PC-3 (cell line): ENCODE results near the gene SSR2. TPM values are rescaled to one million over a fixed set of nuclear protein-coding genes. Genes with fewer than 3 reads are reported as not detected.

ENCODE experiments used
- ATAC-seq: fragments of 200-7000 bp; cut with Tn5 transposase; 2 replicates; pipeline ENCODE4 v1.9.1; 2020; ENCODE audit warnings: mild to moderate bottlenecking, moderate library complexity
- BruUV-seq: library from RNA; stranded (reverse); fragments of 400-500 nt; replicated peaks from 2 replicates; lab custom pipeline; 2021; lab: Mats Ljungman, UMichigan
- CTCF ChIA-PET: fragments of 300-600 bp; sonication (Branson Sonifier 250); formaldehyde crosslinking; loops from one replicate; lab custom pipeline; 2022; ENCODE audit warnings: antibody characterized with exemption; lab: Charles Lee
- POLR2A ChIA-PET: fragments of 300-600 bp; sonication (Branson Sonifier 250); formaldehyde crosslinking; loops from one replicate; lab custom pipeline; 2022; ENCODE audit warnings: antibody characterized with exemption; ENCODE audit not compliant: unreplicated experiment; lab: Charles Lee
- DNase-seq: peaks from one replicate; pipeline ENCODE4 v3.0.0-alpha.2; 2015
- H2AFZ ChIP-seq: fragments of 300-600 bp; sonication (generic); 2 replicates; pipeline ENCODE4 v1.6.0; 2016; ENCODE audit warnings: antibody characterized with exemption, low read length
- H3F3A ChIP-seq: fragments of 300-600 bp; sonication (generic); one replicate; pipeline ENCODE4 v1.6.0; 2017; ENCODE audit warnings: antibody characterized with exemption, low read length, control low read depth, mild to moderate bottlenecking; ENCODE audit not compliant: unreplicated experiment
- H3K27ac ChIP-seq: fragments of 300-600 bp; sonication (generic); 2 replicates; pipeline ENCODE4 v1.5.1; 2016; ENCODE audit warnings: mild to moderate bottlenecking, low read length
- H3K27me3 ChIP-seq: fragments of 300-600 bp; sonication (generic); 2 replicates; pipeline ENCODE4 v1.6.1; 2016; ENCODE audit warnings: low read length, mixed read lengths
- H3K36me3 ChIP-seq: fragments of 300-600 bp; sonication (generic); 2 replicates; pipeline ENCODE4 v1.6.1; 2016; ENCODE audit warnings: low read depth, mixed run types, low read length, mixed read lengths
- H3K4me1 ChIP-seq: fragments of 300-600 bp; sonication (generic); 2 replicates; pipeline ENCODE4 v1.5.1; 2016; ENCODE audit warnings: low read length; ENCODE audit not compliant: insufficient read depth
- H3K4me2 ChIP-seq: fragments of 300-600 bp; sonication (generic); 2 replicates; pipeline ENCODE4 v1.6.0; 2016; ENCODE audit warnings: low read length
- H3K4me3 ChIP-seq: fragments of 300-600 bp; sonication (generic); 2 replicates; pipeline ENCODE4 v1.5.1; 2016; ENCODE audit warnings: mild to moderate bottlenecking, low read length, mixed read lengths
- H3K79me2 ChIP-seq: fragments of 300-600 bp; sonication (generic); 2 replicates; pipeline ENCODE4 v1.6.1; 2017; ENCODE audit warnings: low read length, mixed read lengths
- H3K9ac ChIP-seq: fragments of 300-600 bp; sonication (generic); 2 replicates; pipeline ENCODE4 v1.6.0; 2016; ENCODE audit warnings: mild to moderate bottlenecking, low read length
- H3K9me2 ChIP-seq: fragments of 300-600 bp; sonication (generic); replicated peaks from 2 replicates; pipeline ENCODE4 v1.6.1; 2016; ENCODE audit warnings: mixed run types, low read length, mixed read lengths
- H3K9me3 ChIP-seq: fragments of 300-600 bp; sonication (generic); 2 replicates; pipeline ENCODE4 v1.6.1; 2016; ENCODE audit warnings: low read length, mixed read lengths
- H4K20me1 ChIP-seq: fragments of 300-600 bp; sonication (generic); 2 replicates; pipeline ENCODE4 v1.6.1; 2016; ENCODE audit warnings: low read length, mixed read lengths
- EZH2 ChIP-seq: fragments of 300-600 bp; sonication (generic); IDR thresholded peaks from one replicate; pipeline ENCODE4 v1.6.1; 2017; ENCODE audit warnings: antibody characterized with exemption, mild to moderate bottlenecking, low read length; ENCODE audit not compliant: unreplicated experiment
- EZH2phosphoT487 ChIP-seq: fragments of 300-600 bp; sonication (generic); IDR thresholded peaks from 2 replicates; pipeline ENCODE4 v1.6.1; 2018; ENCODE audit warnings: mild to moderate bottlenecking, antibody characterized with exemption, low read length, borderline replicate concordance
- intact Hi-C: fragments of 100-400 bp; cut with micrococcal nuclease; formaldehyde crosslinking; loops from 2 replicates; pipeline ENCODE4 v1.9.0; 2023
- total RNA-seq: library from RNA; depleted of rRNA; stranded (reverse); fragments of >200 nt; gene quantifications from 2 replicates; pipeline ENCODE4 v1.2.3, GENCODE V29; 2014
- TF ChIP-seq, protein P1 (sequence below): fragments of 300-600 bp; sonication (generic); conservative IDR thresholded peaks from 2 replicates; pipeline ENCODE4 v1.5.1; 2017; ENCODE audit warnings: antibody characterized with exemption, low read depth, mild to moderate bottlenecking, low read length

Gene SSR2
- total RNA-seq, 1 experiment from 2014 or later = 293 TPM

DNA sequence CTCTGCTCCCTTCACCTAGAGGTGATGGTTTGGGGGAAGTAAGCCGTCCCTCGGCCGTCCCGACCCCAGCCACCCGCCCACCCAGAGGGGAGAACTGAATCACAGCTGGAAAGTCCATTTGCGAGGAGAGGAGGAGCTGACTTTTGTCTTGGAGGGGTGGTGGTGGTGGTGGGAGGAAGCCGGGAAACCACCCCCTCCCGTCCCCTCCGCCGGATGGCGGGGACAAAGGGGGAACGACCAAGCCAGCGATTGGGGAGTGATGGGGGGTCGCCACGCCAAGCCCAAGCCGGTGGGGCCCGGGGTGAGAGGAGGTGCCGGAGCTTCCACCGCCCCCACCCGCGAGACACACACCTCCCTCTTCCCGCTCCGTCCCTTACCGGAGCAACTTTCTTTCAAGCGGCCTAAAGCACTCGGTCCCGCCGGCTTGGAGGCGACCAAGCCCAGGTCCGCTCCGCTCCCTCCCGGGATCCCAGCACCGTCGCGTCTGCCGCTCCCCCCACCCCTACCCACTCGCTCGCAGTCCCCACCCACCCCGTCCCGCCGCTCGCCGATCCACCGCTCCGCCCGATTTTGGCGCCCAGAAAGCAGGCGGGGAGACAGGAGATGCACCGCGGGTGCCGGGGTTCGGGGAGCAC is 42.9 kb downstream of the SSR2 start:
- peaks cover 46% of the 10 kb centered on the region for H3K4me1 ChIP-seq
- ATAC-seq (peak; percentile 41), DNase-seq (peak; percentile 31)
- H3K9me3 ChIP-seq = no peaks in the 10 kb centered on the region
- TSS peak; percentile 6 for BruUV-seq
- H2AFZ ChIP-seq = peak overlapping the region; percentile 96
- CTCF ChIA-PET = interaction anchor here (0.6 to 2.4 kb wide), 4 partner anchors 12 to 172 kb away, joined by 3 to 11 read pairs (median 9); no protein-coding TSS in a partner anchor
- TF ChIP-seq EZH2phosphoT487 = no peak
- no peak for TF ChIP-seq EZH2
- TF ChIP-seq, protein P1, sequence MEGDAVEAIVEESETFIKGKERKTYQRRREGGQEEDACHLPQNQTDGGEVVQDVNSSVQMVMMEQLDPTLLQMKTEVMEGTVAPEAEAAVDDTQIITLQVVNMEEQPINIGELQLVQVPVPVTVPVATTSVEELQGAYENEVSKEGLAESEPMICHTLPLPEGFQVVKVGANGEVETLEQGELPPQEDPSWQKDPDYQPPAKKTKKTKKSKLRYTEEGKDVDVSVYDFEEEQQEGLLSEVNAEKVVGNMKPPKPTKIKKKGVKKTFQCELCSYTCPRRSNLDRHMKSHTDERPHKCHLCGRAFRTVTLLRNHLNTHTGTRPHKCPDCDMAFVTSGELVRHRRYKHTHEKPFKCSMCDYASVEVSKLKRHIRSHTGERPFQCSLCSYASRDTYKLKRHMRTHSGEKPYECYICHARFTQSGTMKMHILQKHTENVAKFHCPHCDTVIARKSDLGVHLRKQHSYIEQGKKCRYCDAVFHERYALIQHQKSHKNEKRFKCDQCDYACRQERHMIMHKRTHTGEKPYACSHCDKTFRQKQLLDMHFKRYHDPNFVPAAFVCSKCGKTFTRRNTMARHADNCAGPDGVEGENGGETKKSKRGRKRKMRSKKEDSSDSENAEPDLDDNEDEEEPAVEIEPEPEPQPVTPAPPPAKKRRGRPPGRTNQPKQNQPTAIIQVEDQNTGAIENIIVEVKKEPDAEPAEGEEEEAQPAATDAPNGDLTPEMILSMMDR = no peak
- POLR2A ChIA-PET = interaction anchor here (0.5 to 0.8 kb wide), 4 partner anchors 15 to 153 kb away, joined by 4 to 29 read pairs (median 6); no protein-coding TSS in a partner anchor
- no peaks in the 10 kb centered on the region for H3K36me3 ChIP-seq
- H4K20me1 ChIP-seq = peaks cover 17% of the 10 kb centered on the region
- H3F3A ChIP-seq = no peaks in the 10 kb centered on the region
- H3K27me3 ChIP-seq = no peaks in the 10 kb centered on the region
- H3K4me2 ChIP-seq = peak overlapping the region; percentile 90
- peak overlapping the region; percentile 57 for H3K27ac ChIP-seq
- intact Hi-C loops = loop anchor here (5.0 kb wide), 1 partner anchor 144 kb away; no protein-coding TSS in a partner anchor
- H3K79me2 ChIP-seq = peaks cover 67% of the 10 kb centered on the region
- no peaks in the 10 kb centered on the region for H3K9me2 ChIP-seq
- H3K9ac ChIP-seq = peak overlapping the region; percentile 92
- H3K4me3 ChIP-seq = peak overlapping the region; percentile 97

DNA sequence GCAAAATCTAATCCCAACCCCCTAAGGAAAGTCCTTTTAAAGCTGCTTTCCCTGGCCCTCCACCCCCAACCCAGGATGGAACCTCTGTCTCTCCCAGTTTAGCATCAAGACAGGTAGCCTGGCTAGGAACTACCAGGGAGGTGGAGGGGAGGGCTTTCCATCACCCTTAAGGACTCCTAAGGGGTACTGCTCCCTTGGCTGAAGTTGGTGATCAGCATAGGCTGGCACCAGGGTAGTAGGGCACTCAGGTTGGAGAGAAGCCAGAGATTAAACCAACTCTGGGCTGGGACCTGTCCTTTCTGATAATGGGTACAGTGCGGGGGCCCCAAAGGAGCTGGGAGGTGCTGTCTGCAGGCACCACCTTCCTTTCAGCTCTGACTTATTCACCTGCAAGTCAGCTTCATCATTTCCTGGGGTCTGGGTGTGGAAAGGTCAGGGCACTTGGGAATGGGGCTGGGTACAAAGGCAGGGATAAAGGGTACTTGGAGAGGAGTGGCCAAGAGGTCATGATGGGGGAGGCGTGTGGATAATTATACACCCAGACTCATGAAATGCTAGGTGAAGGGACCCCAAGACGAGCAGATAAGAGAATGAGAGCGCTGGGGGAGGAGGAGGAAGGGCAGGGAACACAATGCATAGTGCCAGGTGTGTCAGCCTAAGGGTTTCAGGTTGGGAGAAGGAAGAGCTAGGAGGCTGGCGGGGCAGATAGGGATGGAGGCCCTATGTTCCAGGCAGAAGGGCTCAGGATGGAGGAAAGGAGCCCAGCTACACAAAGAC is 43.6 kb downstream of the SSR2 start:
- no TSS peak for BruUV-seq
- DNase-seq = peak; percentile 37
- CTCF ChIA-PET = interaction anchor here (0.6 to 2.4 kb wide), 5 partner anchors 13 to 172 kb away, joined by 3 to 11 read pairs (median 8); no protein-coding TSS in a partner anchor

More for the DNA sequence above, 43.6 kb downstream of the SSR2 start:
- Histone ChIP-seq H3K36me3 (no peaks in the 10 kb centered on the region), H3K27me3 (no peaks in the 10 kb centered on the region), H3K9me2 (no peaks in the 10 kb centered on the region), H3K9ac (peak overlapping the region; percentile 92), H3K9me3 (no peaks in the 10 kb centered on the region), H3K79me2 (peaks cover 74% of the 10 kb centered on the region), H3K4me3 (peak overlapping the region; percentile 97), H3F3A (no peaks in the 10 kb centered on the region), H4K20me1 (peaks cover 18% of the 10 kb centered on the region), H3K27ac (peak overlapping the region; percentile 57), H3K4me2 (peak overlapping the region; percentile 90), H2AFZ (peak overlapping the region; percentile 96), H3K4me1 (peaks cover 44% of the 10 kb centered on the region)
- POLR2A ChIA-PET = interaction anchor here (0.6 to 0.9 kb wide), 3 partner anchors 14 to 297 kb away, joined by 3 to 8 read pairs (median 8); no protein-coding TSS in a partner anchor
- TF ChIP-seq EZH2 = no peak
- TF ChIP-seq, protein P1 = no peak
- ATAC-seq = peak; percentile 23
- intact Hi-C loops = loop anchor here (5.0 kb wide), 1 partner anchor 145 kb away; no protein-coding TSS in a partner anchor
